SK-N-SH (cell line): ENCODE data around the gene NTN1. TPM values are rescaled to one million over a fixed set of nuclear protein-coding genes. Genes with fewer than 3 reads are reported as not detected.

Experiments
- CTCF ChIA-PET: fragments of 300-600, 350-600 bp; formaldehyde crosslinking; extraction: SDS; loops from one replicate; lab custom pipeline; 2021; lab: Yijun Ruan, JAX
- POLR2A ChIA-PET: fragments of 350-600 bp; sonication (Branson Sonifier 250); formaldehyde crosslinking; extraction: SDS; loops from one replicate; lab custom pipeline; 2020; ENCODE audit warnings: antibody characterized with exemption, inconsistent platforms; lab: Yijun Ruan, JAX
- DNase-seq: peaks from one replicate; pipeline ENCODE4 v3.0.0; 2012
- H2AFZ ChIP-seq: fragments of 200-600 bp; sonication (generic); 2 replicates; pipeline ENCODE4 v1.8.1; 2016; ENCODE audit warnings: antibody characterized with exemption, mild to moderate bottlenecking, low read depth
- H3F3A ChIP-seq: fragments of 200-600 bp; sonication (generic); replicated peaks from 2 replicates; pipeline ENCODE3; 2016; ENCODE audit warnings: antibody characterized with exemption, mild to moderate bottlenecking; ENCODE audit not compliant: insufficient read depth
- H3K27ac ChIP-seq, 2 experiments: fragments of 200-500 bp in 1 of 2; fragments of 200-600 bp in 1 of 2; sonication (Bioruptor generic) in 1 of 2; sonication (generic), shearing (Covaris generic) in 1 of 2; 2 replicates each; pipeline versions ENCODE4 v1.5.1 to v1.6.1; 2014 to 2016; ENCODE audit warnings: low read depth in 2 of 2, inconsistent platforms in 1 of 2, low read length in 1 of 2, mild to moderate bottlenecking in 1 of 2, mixed read lengths in 1 of 2
- H3K27me3 ChIP-seq: fragments of 200-600 bp; sonication (generic), shearing (Covaris generic); 2 replicates; pipeline ENCODE4 v1.6.1; 2016; ENCODE audit warnings: mixed run types; ENCODE audit not compliant: insufficient read depth
- H3K36me3 ChIP-seq, 2 experiments: fragments of 200-500 bp in 1 of 2; fragments of 200-600 bp in 1 of 2; sonication (Bioruptor generic) in 1 of 2; sonication (generic) in 1 of 2; replicated peaks in 1 of 2; 2 replicates each; pipeline versions ENCODE3 to v1.5.1; 2014 to 2016; ENCODE audit warnings: low read length in 1 of 2, mild to moderate bottlenecking in 1 of 2; ENCODE audit not compliant: insufficient read depth in 2 of 2, control insufficient read depth in 1 of 2
- H3K4me1 ChIP-seq, 2 experiments: fragments of 200-500 bp in 1 of 2; fragments of 200-600 bp in 1 of 2; sonication (Bioruptor generic) in 1 of 2; sonication (generic), shearing (Covaris generic) in 1 of 2; 2 replicates each; pipeline versions ENCODE4 v1.5.1 to v1.6.1; 2014 to 2016; ENCODE audit warnings: low read depth in 1 of 2, low read length in 1 of 2, mixed run types in 1 of 2; ENCODE audit not compliant: insufficient read depth in 2 of 2, control insufficient read depth in 1 of 2
- H3K4me2 ChIP-seq: fragments of 200-600 bp; sonication (generic), shearing (Covaris generic); 2 replicates; pipeline ENCODE4 v1.6.1; 2017; ENCODE audit warnings: mixed run types
- H3K4me3 ChIP-seq, 2 experiments: fragments of 200-500 bp in 1 of 2; fragments of 200-600 bp in 1 of 2; sonication (Bioruptor generic) in 1 of 2; sonication (generic), shearing (Covaris generic) in 1 of 2; 2 replicates each; pipeline versions ENCODE4 v1.5.1 to v1.8.1; 2014 to 2016; ENCODE audit warnings: low read depth in 2 of 2, inconsistent platforms in 1 of 2, low read length in 1 of 2, mild to moderate bottlenecking in 1 of 2, mixed read lengths in 1 of 2, moderate library complexity in 1 of 2
- H3K79me2 ChIP-seq: fragments of 200-600 bp; sonication (generic); 2 replicates; pipeline ENCODE4 v1.8.1; 2017; ENCODE audit warnings: mild to moderate bottlenecking; ENCODE audit not compliant: insufficient read depth
- H3K9ac ChIP-seq: fragments of 200-600 bp; sonication (generic); 2 replicates; pipeline ENCODE4 v1.6.1; 2017; ENCODE audit warnings: mixed run types
- H3K9me2 ChIP-seq: fragments of 200-600 bp; sonication (generic); 2 replicates; pipeline ENCODE4 v1.6.1; 2017; ENCODE audit warnings: mixed run types
- H3K9me3 ChIP-seq: fragments of 200-600 bp; sonication (generic); 2 replicates; pipeline ENCODE4 v1.6.1; 2017; ENCODE audit warnings: mixed run types, mild to moderate bottlenecking, moderate library complexity
- H4K20me1 ChIP-seq: fragments of 200-600 bp; sonication (generic); 2 replicates; pipeline ENCODE4 v1.6.1; 2017; ENCODE audit warnings: mild to moderate bottlenecking, mixed run types; ENCODE audit not compliant: insufficient read depth
- CTCF ChIP-seq: fragments of 200-600 bp; sonication (generic); IDR thresholded peaks from 2 replicates; pipeline ENCODE4 v1.6.1; 2017; ENCODE audit warnings: antibody characterized with exemption, mild to moderate bottlenecking, moderate library complexity
- EZH2phosphoT487 ChIP-seq: fragments of 200-600 bp; sonication (generic); IDR thresholded peaks from 2 replicates; pipeline ENCODE4 v1.6.1; 2017; ENCODE audit warnings: low read depth, mixed run types, mild to moderate bottlenecking, antibody characterized with exemption, moderate library complexity, borderline replicate concordance
- FOXM1 ChIP-seq: IDR thresholded peaks from 2 replicates; pipeline ENCODE4 v1.4.0; 2012; ENCODE audit warnings: low read depth, mild to moderate bottlenecking
- JUND ChIP-seq: IDR thresholded peaks from 2 replicates; pipeline ENCODE4 v1.4.0; 2012
- MAX ChIP-seq: IDR thresholded peaks from 2 replicates; pipeline ENCODE4 v1.4.0; 2012; ENCODE audit warnings: low read depth
- NFIC ChIP-seq: IDR thresholded peaks from 2 replicates; pipeline ENCODE4 v1.4.0; 2012; ENCODE audit warnings: borderline replicate concordance
- RCOR1 ChIP-seq: fragments of 150-350 bp; IDR thresholded peaks from 2 replicates; pipeline ENCODE4 v1.6.1; 2017; ENCODE audit warnings: antibody characterized with exemption, low read length
- REST ChIP-seq: IDR thresholded peaks from 2 replicates; pipeline ENCODE4 v1.6.1; 2012; ENCODE audit warnings: mild to moderate bottlenecking, low read depth, low read length, moderate library complexity
- SMC3 ChIP-seq: IDR thresholded peaks from 2 replicates; pipeline ENCODE4 v1.6.1; 2012; ENCODE audit warnings: low read depth, low read length, improper control_type of control experiment
- TAF1 ChIP-seq: IDR thresholded peaks from 2 replicates; pipeline ENCODE4 v1.6.1; 2012; ENCODE audit warnings: low read depth, mild to moderate bottlenecking, low read length, moderate library complexity, borderline replicate concordance
- TEAD4 ChIP-seq: IDR thresholded peaks from 2 replicates; pipeline ENCODE4 v1.4.0; 2012; ENCODE audit warnings: mild to moderate bottlenecking, borderline replicate concordance; ENCODE audit not compliant: insufficient read depth
- YY1 ChIP-seq: IDR thresholded peaks from 2 replicates; pipeline ENCODE4 v1.4.0; 2012; ENCODE audit warnings: low read depth, mild to moderate bottlenecking
- WGBS: methylation state at CpG from one replicate; pipeline ENCODE4 v1.1.6; 2017; ENCODE audit warnings: low lambda C conversion rate; 5-methylcytosine and 5-hydroxymethylcytosine counted together
- polyA plus RNA-seq, 3 experiments: library from polyadenylated mRNA; depleted of rRNA; stranded (reverse); fragments of >200 nt; gene quantifications; 2 replicates each; pipeline ENCODE4 v1.2.3, GENCODE V29; 2012
- TF ChIP-seq, protein P1 (sequence below): IDR thresholded peaks from 2 replicates; pipeline ENCODE4 v1.4.0; 2012; ENCODE audit warnings: low read depth, borderline replicate concordance
- TF ChIP-seq, protein P2 (sequence below): fragments of 150-350 bp; IDR thresholded peaks from 2 replicates; pipeline ENCODE4 v1.6.1; 2017; ENCODE audit warnings: antibody characterized with exemption, low read length, low read depth, borderline replicate concordance

NTN1 gene
- polyA plus RNA-seq, 1 of the 3 experiments (the other 2 are of a cell fraction), result 0.05 TPM

GRCh38 chr17:9037736-9038135 lies 16.4 kb downstream of the NTN1 start:
- Histone ChIP-seq H3K4me3 (no peak overlapping the region), H3K27me3 (peaks cover 4% of the 10 kb centered on the region; the same call in 1 of the 2 replicates), H3K36me3 (no peaks in the 10 kb centered on the region), H3K27ac (no peak overlapping the region), H3K79me2 (no peaks in the 10 kb centered on the region), H3K9me3 (no peaks in the 10 kb centered on the region), H3K4me1 (no peaks in the 10 kb centered on the region), H3K9me2 (no peaks in the 10 kb centered on the region), H4K20me1 (no peaks in the 10 kb centered on the region), H3K4me2 (no peak overlapping the region), H2AFZ (no peak overlapping the region), H3F3A (no peaks in the 10 kb centered on the region), H3K9ac (no peak overlapping the region)
- DNase-seq, result no peak
- POLR2A ChIA-PET, result no interaction called here
- TF ChIP-seq REST, result no peak
- TF ChIP-seq RCOR1, result no peak
- TF ChIP-seq, protein P1, sequence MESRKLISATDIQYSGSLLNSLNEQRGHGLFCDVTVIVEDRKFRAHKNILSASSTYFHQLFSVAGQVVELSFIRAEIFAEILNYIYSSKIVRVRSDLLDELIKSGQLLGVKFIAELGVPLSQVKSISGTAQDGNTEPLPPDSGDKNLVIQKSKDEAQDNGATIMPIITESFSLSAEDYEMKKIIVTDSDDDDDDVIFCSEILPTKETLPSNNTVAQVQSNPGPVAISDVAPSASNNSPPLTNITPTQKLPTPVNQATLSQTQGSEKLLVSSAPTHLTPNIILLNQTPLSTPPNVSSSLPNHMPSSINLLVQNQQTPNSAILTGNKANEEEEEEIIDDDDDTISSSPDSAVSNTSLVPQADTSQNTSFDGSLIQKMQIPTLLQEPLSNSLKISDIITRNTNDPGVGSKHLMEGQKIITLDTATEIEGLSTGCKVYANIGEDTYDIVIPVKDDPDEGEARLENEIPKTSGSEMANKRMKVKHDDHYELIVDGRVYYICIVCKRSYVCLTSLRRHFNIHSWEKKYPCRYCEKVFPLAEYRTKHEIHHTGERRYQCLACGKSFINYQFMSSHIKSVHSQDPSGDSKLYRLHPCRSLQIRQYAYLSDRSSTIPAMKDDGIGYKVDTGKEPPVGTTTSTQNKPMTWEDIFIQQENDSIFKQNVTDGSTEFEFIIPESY, result no peak
- TF ChIP-seq YY1, result no peak
- TF ChIP-seq JUND, result no peak
- TF ChIP-seq EZH2phosphoT487, result no peak
- TF ChIP-seq, protein P2, sequence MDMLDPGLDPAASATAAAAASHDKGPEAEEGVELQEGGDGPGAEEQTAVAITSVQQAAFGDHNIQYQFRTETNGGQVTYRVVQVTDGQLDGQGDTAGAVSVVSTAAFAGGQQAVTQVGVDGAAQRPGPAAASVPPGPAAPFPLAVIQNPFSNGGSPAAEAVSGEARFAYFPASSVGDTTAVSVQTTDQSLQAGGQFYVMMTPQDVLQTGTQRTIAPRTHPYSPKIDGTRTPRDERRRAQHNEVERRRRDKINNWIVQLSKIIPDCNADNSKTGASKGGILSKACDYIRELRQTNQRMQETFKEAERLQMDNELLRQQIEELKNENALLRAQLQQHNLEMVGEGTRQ, result no peak
- TF ChIP-seq MAX, result no peak
- no peak for TF ChIP-seq TEAD4
- no peak for TF ChIP-seq NFIC
- no peak for TF ChIP-seq TAF1
- no peak for TF ChIP-seq SMC3
- TF ChIP-seq CTCF, result no peak
- no peak for TF ChIP-seq FOXM1
- WGBS, result 3% methylated on average over 2 of the region's 2 CpGs
- CTCF ChIA-PET, result interaction anchor here (1.5 kb wide), 1 partner anchor 40 kb away, joined by 4 read pairs; no protein-coding TSS in a partner anchor
